WTC11 (cell line): Measurements from ENCODE around the gene MRPL20.

ENCODE experiments used
- NR2C2 ChIP-seq: sonication (generic); formaldehyde crosslinking; IDR thresholded peaks from 2 replicates; pipeline ENCODE4 v1.8.0; 2022; ENCODE audit warnings: mild to moderate bottlenecking, missing genetic modification reagents
- NR3C1 ChIP-seq: sonication (generic); formaldehyde crosslinking; conservative IDR thresholded peaks from 2 replicates; pipeline ENCODE4 v1.8.1; 2023; ENCODE audit warnings: low read depth, mild to moderate bottlenecking, missing genetic modification reagents
- USF1 ChIP-seq: sonication (generic); formaldehyde crosslinking; IDR thresholded peaks from 2 replicates; pipeline ENCODE4 v1.8.0; 2022; ENCODE audit warnings: mild to moderate bottlenecking, missing genetic modification reagents
- TF ChIP-seq, protein P1 (sequence below): fragments of 200-600 bp; IDR thresholded peaks from 2 replicates; pipeline ENCODE4 v1.8.0; 2022; ENCODE audit warnings: antibody characterized with exemption

DNA sequence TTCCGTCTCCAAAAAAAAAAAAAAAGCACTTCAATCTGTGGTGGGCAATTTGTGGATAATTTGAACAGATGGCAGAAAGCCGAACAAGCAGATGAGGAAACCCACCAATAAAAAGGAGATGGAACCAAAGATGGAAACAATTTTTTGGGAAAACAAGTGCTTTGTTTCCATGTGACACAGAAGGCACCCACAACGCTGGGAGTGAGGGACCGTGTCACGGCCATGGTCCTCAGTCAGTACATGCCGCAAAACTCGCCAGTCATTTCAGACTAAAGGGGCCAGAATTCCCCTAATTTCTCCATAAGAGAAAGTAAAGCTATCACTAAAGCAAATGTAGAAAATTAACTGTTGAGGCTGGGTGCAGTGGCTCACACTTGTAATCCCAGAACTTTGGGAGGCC, 13.0 kb downstream of the MRPL20 start:
- TF ChIP-seq, protein P1, sequence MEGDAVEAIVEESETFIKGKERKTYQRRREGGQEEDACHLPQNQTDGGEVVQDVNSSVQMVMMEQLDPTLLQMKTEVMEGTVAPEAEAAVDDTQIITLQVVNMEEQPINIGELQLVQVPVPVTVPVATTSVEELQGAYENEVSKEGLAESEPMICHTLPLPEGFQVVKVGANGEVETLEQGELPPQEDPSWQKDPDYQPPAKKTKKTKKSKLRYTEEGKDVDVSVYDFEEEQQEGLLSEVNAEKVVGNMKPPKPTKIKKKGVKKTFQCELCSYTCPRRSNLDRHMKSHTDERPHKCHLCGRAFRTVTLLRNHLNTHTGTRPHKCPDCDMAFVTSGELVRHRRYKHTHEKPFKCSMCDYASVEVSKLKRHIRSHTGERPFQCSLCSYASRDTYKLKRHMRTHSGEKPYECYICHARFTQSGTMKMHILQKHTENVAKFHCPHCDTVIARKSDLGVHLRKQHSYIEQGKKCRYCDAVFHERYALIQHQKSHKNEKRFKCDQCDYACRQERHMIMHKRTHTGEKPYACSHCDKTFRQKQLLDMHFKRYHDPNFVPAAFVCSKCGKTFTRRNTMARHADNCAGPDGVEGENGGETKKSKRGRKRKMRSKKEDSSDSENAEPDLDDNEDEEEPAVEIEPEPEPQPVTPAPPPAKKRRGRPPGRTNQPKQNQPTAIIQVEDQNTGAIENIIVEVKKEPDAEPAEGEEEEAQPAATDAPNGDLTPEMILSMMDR = no peak
- no peak for TF ChIP-seq NR2C2
- no peak for TF ChIP-seq USF1 (CRISPR knock-in tag)
- no peak for TF ChIP-seq NR3C1
